PC-3 (cell line): Measurements from ENCODE around the gene ARHGDIB. TPM values are rescaled to one million over a fixed set of nuclear protein-coding genes. Genes with fewer than 3 reads are reported as not detected.
A peak's percentile ranks its signal among the peaks of the same experiment; 100 is the strongest.

Experiments used
- ATAC-seq: fragments of 200-7000 bp; cut with Tn5 transposase; 2 replicates; pipeline ENCODE4 v1.9.1; 2020; ENCODE audit warnings: mild to moderate bottlenecking, moderate library complexity
- BruUV-seq: library from RNA; stranded (reverse); fragments of 400-500 nt; replicated peaks from 2 replicates; lab custom pipeline; 2021; lab: Mats Ljungman, UMichigan
- CTCF ChIA-PET: fragments of 300-600 bp; sonication (Branson Sonifier 250); formaldehyde crosslinking; loops from one replicate; lab custom pipeline; 2022; ENCODE audit warnings: antibody characterized with exemption; lab: Charles Lee
- POLR2A ChIA-PET: fragments of 300-600 bp; sonication (Branson Sonifier 250); formaldehyde crosslinking; loops from one replicate; lab custom pipeline; 2022; ENCODE audit warnings: antibody characterized with exemption; ENCODE audit not compliant: unreplicated experiment; lab: Charles Lee
- DNase-seq: peaks from one replicate; pipeline ENCODE4 v3.0.0-alpha.2; 2015
- H2AFZ ChIP-seq: fragments of 300-600 bp; sonication (generic); 2 replicates; pipeline ENCODE4 v1.6.0; 2016; ENCODE audit warnings: antibody characterized with exemption, low read length
- H3F3A ChIP-seq: fragments of 300-600 bp; sonication (generic); one replicate; pipeline ENCODE4 v1.6.0; 2017; ENCODE audit warnings: antibody characterized with exemption, low read length, control low read depth, mild to moderate bottlenecking; ENCODE audit not compliant: unreplicated experiment
- H3K27ac ChIP-seq: fragments of 300-600 bp; sonication (generic); 2 replicates; pipeline ENCODE4 v1.5.1; 2016; ENCODE audit warnings: mild to moderate bottlenecking, low read length
- H3K27me3 ChIP-seq: fragments of 300-600 bp; sonication (generic); 2 replicates; pipeline ENCODE4 v1.6.1; 2016; ENCODE audit warnings: low read length, mixed read lengths
- H3K36me3 ChIP-seq: fragments of 300-600 bp; sonication (generic); 2 replicates; pipeline ENCODE4 v1.6.1; 2016; ENCODE audit warnings: low read depth, mixed run types, low read length, mixed read lengths
- H3K4me1 ChIP-seq: fragments of 300-600 bp; sonication (generic); 2 replicates; pipeline ENCODE4 v1.5.1; 2016; ENCODE audit warnings: low read length; ENCODE audit not compliant: insufficient read depth
- H3K4me2 ChIP-seq: fragments of 300-600 bp; sonication (generic); 2 replicates; pipeline ENCODE4 v1.6.0; 2016; ENCODE audit warnings: low read length
- H3K4me3 ChIP-seq: fragments of 300-600 bp; sonication (generic); 2 replicates; pipeline ENCODE4 v1.5.1; 2016; ENCODE audit warnings: mild to moderate bottlenecking, low read length, mixed read lengths
- H3K79me2 ChIP-seq: fragments of 300-600 bp; sonication (generic); 2 replicates; pipeline ENCODE4 v1.6.1; 2017; ENCODE audit warnings: low read length, mixed read lengths
- H3K9ac ChIP-seq: fragments of 300-600 bp; sonication (generic); 2 replicates; pipeline ENCODE4 v1.6.0; 2016; ENCODE audit warnings: mild to moderate bottlenecking, low read length
- H3K9me2 ChIP-seq: fragments of 300-600 bp; sonication (generic); replicated peaks from 2 replicates; pipeline ENCODE4 v1.6.1; 2016; ENCODE audit warnings: mixed run types, low read length, mixed read lengths
- H3K9me3 ChIP-seq: fragments of 300-600 bp; sonication (generic); 2 replicates; pipeline ENCODE4 v1.6.1; 2016; ENCODE audit warnings: low read length, mixed read lengths
- H4K20me1 ChIP-seq: fragments of 300-600 bp; sonication (generic); 2 replicates; pipeline ENCODE4 v1.6.1; 2016; ENCODE audit warnings: low read length, mixed read lengths
- CTCF ChIP-seq: fragments of 300-600 bp; sonication (generic); conservative IDR thresholded peaks from 2 replicates; pipeline ENCODE4 v1.5.1; 2017; ENCODE audit warnings: antibody characterized with exemption, low read depth, mild to moderate bottlenecking, low read length
- EZH2 ChIP-seq: fragments of 300-600 bp; sonication (generic); IDR thresholded peaks from one replicate; pipeline ENCODE4 v1.6.1; 2017; ENCODE audit warnings: antibody characterized with exemption, mild to moderate bottlenecking, low read length; ENCODE audit not compliant: unreplicated experiment
- EZH2phosphoT487 ChIP-seq: fragments of 300-600 bp; sonication (generic); IDR thresholded peaks from 2 replicates; pipeline ENCODE4 v1.6.1; 2018; ENCODE audit warnings: mild to moderate bottlenecking, antibody characterized with exemption, low read length, borderline replicate concordance
- intact Hi-C: fragments of 100-400 bp; cut with micrococcal nuclease; formaldehyde crosslinking; loops from 2 replicates; pipeline ENCODE4 v1.9.0; 2023
- total RNA-seq: library from RNA; depleted of rRNA; stranded (reverse); fragments of >200 nt; gene quantifications from 2 replicates; pipeline ENCODE4 v1.2.3, GENCODE V29; 2014

ARHGDIB gene
- total RNA-seq, 1 experiment from 2014 or later: 10.4 TPM

- H3K9me3 ChIP-seq: no peaks in the 10 kb centered on the region
- ATAC-seq: no peak
- ChIA-PET CTCF (no interaction called here), POLR2A (no interaction called here)
- H3K4me3 ChIP-seq: no peak overlapping the region
- intact Hi-C loops: loop anchor here (2.0 kb wide), 3 partner anchors 31 to 85 kb away; partner anchors contain the start of gene ARHGDIB
- H3K79me2 ChIP-seq: no peaks in the 10 kb centered on the region
- no peaks in the 10 kb centered on the region for H3F3A ChIP-seq
- peak overlapping the region; percentile 85 for H3K4me2 ChIP-seq
- peak; percentile 7 for DNase-seq
- no TSS peak for BruUV-seq
- no peaks in the 10 kb centered on the region for H3K27me3 ChIP-seq
- TF ChIP-seq CTCF (no peak), EZH2phosphoT487 (no peak), EZH2 (no peak)
- no peaks in the 10 kb centered on the region for H3K36me3 ChIP-seq
- no peak overlapping the region for H3K9ac ChIP-seq
- no peaks in the 10 kb centered on the region for H3K9me2 ChIP-seq
- no peak overlapping the region for H2AFZ ChIP-seq
- no peaks in the 10 kb centered on the region for H4K20me1 ChIP-seq
- peaks cover 67% of the 10 kb centered on the region for H3K4me1 ChIP-seq
- no peak overlapping the region for H3K27ac ChIP-seq
Measured at GRCh38 chr12:14930299-14930698, 31.1 kb downstream of the ARHGDIB start.

GRCh38 chr12:14928931-14929330, 32.5 kb downstream of the ARHGDIB start:
- H3K36me3 ChIP-seq: no peaks in the 10 kb centered on the region
- no peaks in the 10 kb centered on the region for H3K9me2 ChIP-seq
- H3K27me3 ChIP-seq: no peaks in the 10 kb centered on the region
- DNase-seq: peak; percentile 89
- H3K4me2 ChIP-seq: peak overlapping the region; percentile 80
- intact Hi-C loops: no loop called here
- H3K9me3 ChIP-seq: no peaks in the 10 kb centered on the region
- no peak overlapping the region for H2AFZ ChIP-seq
- no peak overlapping the region for H3K9ac ChIP-seq
- H3F3A ChIP-seq: no peaks in the 10 kb centered on the region
- no peak overlapping the region for H3K27ac ChIP-seq
- H3K4me1 ChIP-seq: peaks cover 53% of the 10 kb centered on the region
- TF ChIP-seq CTCF (no peak), EZH2 (no peak), EZH2phosphoT487 (no peak)
- ChIA-PET POLR2A (no interaction called here), CTCF (interaction anchor here (0.7 kb wide), 1 partner anchor 10 kb away, joined by 8 read pairs; no protein-coding TSS in a partner anchor)
- peak; percentile 55 for ATAC-seq
- no TSS peak for BruUV-seq
- H3K4me3 ChIP-seq: peak overlapping the region; percentile 42; the same call in 1 of the 2 replicates
- no peaks in the 10 kb centered on the region for H4K20me1 ChIP-seq
- no peaks in the 10 kb centered on the region for H3K79me2 ChIP-seq

GRCh38 chr12:14927267-14927666, 34.1 kb downstream of the ARHGDIB start:
- Histone ChIP-seq H3F3A (no peaks in the 10 kb centered on the region), H3K36me3 (no peaks in the 10 kb centered on the region), H3K4me3 (no peak overlapping the region), H3K9ac (no peak overlapping the region), H3K9me3 (no peaks in the 10 kb centered on the region), H2AFZ (no peak overlapping the region), H3K79me2 (no peaks in the 10 kb centered on the region), H4K20me1 (no peaks in the 10 kb centered on the region), H3K27me3 (no peaks in the 10 kb centered on the region), H3K4me1 (peaks cover 37% of the 10 kb centered on the region), H3K27ac (no peak overlapping the region), H3K9me2 (no peaks in the 10 kb centered on the region), H3K4me2 (no peak overlapping the region)
- POLR2A ChIA-PET: no interaction called here
- BruUV-seq: no TSS peak
- CTCF ChIA-PET: no interaction called here
- TF ChIP-seq CTCF: no peak
- TF ChIP-seq EZH2: no peak
- TF ChIP-seq EZH2phosphoT487: no peak
- intact Hi-C loops: no loop called here
- no peak for DNase-seq
- no peak for ATAC-seq
